HG03460 (cell line): ENCODE measurements around the gene ZNF580.

Experiments
- ATAC-seq: cut with Tn5 transposase; IDR thresholded peaks from one replicate; pipeline ENCODE4 v1.9.1; 2021; ENCODE audit not compliant: unreplicated experiment

ZNF580 gene, protein sequence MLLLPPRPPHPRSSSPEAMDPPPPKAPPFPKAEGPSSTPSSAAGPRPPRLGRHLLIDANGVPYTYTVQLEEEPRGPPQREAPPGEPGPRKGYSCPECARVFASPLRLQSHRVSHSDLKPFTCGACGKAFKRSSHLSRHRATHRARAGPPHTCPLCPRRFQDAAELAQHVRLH

DNA sequence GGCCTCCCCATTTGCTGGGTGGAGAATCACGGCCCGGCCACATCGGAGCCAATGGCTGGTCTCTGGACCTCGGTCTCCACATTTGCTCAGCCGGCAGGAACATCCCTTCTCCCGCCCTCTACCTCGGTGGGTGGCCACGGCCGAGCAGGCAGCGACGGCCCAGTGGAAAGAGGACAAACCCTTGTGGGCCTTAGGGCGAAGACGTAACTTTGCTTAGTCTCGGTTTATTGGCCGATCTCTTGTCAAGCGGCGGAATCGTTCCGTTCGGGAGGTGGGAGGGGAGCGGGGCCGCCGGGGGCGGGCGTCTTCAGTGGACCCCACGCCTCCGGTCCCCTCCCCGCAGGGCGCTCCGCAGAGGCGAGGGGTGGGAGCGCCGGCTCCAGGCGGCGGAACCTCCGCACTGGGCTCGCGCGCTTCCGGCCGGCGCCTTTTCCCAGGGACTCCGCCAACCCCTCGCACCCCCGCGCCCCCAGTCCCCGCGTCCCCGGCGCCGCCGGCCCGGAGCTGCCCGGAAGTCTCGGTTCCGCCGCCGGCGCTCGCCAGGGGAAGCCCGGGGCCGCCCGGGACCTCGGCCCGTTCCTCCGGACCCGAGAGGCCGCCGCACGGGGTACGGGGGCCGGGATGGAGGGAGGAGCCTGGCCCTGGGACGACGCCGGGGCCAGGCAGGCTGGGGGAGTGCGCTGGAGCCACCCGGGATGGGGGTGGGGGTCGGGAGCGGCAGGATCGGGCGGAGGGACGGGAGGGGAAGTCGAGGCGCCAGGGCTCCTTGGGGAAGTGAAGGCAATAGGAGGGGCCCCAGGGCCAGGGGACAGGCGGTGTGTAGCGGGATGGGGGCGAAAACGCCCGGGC, at the start of gene ZNF580:
Gene ZNF580, plus strand, starts transcription at position 426 of the 849 bp plus-strand sequence. CDS start 1,507 bp downstream, outside the sequence.
- peak; percentile 29 for ATAC-seq

DNA sequence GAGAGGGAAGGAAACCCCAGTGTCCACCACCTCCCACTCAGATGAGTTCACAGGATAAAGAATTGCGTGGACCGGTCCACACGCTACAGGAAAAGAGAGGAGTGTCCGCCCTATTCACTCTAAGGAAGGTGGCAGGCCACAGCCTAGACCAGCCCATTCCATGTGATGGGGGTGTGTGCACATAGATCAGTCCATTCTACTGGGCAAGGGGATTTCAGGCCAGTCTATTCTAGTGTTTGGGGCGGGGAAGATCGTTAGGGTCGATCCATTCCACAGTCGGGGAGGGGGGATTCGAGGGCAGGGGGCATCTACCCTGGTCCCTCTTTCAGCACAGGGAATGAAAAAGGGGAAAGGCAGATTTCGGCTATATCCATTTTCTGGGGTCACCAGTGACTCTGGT, 49.2 kb upstream of the ZNF580 start:
- no peak for ATAC-seq

DNA sequence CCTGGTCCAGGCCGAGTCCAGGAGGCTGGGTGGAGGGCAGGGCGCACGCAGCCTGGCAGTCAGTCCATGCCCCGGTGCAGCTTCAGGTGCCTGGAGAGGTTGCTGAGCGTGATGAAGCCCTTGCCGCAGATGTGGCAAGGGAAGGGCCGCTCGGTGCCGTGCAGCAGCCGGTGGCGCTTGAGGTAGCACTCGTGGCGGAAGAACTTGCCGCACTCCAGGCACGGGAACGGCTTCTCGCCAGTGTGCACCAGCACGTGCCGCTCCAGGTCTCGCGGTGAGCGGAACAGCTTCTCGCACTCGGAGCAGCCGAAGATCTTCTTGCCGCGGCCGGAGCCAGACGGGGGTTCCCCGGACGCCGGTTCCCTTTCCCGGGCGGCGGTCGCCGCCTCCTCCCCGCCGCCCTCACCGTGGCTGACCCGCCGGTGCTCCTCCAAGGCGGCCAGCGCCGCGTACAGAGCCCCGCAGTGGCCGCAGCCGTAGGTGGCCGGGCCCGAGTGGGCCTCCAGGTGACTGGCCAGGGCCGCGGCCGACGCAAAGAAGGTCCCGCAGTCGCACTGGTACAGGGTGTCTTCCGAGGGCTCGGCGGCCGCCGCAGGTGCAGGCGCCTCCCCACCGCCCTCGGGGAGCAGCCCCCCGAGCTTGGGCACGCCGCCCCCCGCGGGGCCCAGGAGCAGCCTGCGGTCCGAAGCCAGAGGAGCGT, 48.3 kb upstream of the ZNF580 start:
- ATAC-seq, result no peak

DNA sequence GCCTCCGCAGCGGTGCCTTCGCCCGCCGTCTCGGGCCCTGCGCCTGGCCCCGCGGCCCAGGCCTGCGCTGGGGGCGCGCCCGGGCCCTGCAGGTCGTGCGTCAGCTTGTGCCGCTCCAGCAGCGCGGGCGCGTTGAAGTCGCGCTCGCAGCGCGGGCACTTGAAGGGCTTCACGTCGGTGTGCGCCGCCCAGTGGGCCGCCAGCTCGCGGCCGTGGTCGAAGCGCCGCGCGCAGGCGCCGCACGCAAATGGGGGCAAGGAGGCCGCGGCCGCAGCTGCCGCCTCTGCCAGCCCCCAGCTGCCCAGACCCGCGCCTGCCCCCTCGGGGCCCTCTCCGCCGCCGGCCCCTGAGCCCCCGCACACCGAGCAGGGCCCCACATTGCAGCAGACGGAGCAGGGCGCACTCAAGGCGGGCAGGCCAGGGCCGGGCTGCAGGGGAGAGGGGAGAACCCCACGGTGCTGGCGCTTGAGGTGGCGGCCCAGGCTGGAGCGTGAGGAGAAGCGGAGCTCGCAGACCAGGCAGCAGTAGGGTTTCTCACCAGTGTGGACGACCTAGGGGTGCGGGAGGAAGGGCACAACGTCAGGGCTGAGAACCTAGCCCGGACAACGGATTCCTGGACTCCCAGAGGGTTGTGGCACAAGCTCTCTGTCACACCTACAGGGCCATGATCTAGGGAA, 47.6 kb upstream of the ZNF580 start:
- no peak for ATAC-seq

DNA sequence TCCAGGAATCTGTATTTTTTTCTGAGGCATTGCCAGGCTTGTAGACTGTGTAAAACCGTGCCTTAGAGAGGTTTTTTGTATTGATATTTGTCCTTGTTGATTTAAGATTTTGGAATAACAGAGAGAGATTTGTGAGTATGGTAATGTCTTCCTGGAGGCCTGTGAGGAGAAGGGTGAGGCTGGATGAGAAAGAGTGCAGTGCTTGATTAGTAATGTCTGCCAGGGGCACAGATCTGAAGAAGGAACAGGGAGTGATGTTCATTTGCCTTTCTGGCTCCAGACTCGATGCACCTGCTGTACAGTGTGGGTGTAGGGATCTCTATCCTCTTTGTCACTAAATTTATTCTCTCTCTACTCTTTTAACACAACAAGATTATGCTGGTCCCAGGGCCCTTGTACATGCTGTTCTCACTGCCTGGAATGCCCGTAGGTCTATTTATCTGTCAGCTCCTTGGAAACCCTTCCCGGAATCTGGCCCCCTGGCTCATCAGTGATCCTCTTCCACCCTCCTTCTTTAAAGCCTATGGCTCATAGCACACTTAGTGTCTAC, 45.7 kb upstream of the ZNF580 start:
- ATAC-seq, result no peak

DNA sequence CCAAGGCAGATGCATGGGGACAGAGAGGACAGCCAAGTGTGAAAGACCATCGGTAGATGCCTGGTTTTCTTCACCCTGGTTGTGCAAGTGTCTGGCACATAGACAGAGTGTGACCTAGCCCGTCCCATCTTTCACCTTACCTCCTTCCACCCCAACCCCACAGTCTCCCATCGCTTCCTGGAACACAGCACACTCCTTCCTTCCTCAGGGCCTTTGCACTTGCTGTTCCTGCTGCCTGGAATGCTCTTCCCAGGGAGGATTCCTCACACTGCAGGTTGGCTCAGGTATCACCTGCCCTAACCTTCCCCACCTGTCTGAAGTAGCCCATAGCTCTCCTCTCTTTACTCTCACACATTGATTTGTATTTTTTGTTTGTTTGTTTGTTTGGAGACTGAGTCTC, 44.5 kb upstream of the ZNF580 start:
- no peak for ATAC-seq

DNA sequence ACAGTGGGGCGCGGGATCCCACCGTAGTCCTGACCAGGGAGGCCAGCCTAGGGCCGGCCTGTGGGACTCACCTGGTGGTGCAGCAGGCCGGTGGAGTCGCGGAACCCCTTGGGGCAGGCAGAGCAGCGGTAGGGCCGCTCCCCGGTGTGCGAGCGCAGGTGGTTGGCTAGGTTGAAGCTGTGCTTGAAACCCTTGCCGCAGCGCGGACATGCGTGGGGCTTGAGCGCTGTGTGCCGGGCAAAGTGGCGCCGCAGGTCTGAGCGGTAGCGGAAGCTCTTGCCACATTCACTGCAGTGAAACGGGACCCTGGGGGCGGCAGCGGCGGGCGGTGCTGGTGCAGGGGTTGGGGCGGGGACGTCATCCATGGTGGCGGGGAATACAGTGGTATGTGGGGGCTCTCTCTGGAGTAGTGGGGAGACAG, 43.3 kb upstream of the ZNF580 start:
- ATAC-seq, result no peak

DNA sequence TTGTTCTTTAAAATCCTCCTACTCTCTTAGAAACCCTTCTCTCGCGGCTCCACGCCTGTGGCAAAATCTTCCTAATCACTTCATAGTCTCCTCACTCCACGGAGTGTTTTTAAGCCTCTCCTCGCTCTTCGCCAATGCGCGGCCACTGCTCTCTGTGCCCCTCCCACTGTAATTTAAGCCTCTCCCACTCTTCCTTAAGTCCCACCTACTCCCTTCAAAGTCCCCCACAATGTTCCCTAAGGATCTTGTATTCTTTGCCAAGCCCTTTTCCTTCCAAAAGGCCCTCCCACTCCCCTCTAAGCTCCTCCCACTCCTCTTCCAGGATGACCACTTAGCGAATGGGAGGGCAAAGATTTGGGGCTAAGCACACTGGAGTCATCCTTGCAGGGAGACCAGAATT, 42.8 kb upstream of the ZNF580 start:
- no peak for ATAC-seq

DNA sequence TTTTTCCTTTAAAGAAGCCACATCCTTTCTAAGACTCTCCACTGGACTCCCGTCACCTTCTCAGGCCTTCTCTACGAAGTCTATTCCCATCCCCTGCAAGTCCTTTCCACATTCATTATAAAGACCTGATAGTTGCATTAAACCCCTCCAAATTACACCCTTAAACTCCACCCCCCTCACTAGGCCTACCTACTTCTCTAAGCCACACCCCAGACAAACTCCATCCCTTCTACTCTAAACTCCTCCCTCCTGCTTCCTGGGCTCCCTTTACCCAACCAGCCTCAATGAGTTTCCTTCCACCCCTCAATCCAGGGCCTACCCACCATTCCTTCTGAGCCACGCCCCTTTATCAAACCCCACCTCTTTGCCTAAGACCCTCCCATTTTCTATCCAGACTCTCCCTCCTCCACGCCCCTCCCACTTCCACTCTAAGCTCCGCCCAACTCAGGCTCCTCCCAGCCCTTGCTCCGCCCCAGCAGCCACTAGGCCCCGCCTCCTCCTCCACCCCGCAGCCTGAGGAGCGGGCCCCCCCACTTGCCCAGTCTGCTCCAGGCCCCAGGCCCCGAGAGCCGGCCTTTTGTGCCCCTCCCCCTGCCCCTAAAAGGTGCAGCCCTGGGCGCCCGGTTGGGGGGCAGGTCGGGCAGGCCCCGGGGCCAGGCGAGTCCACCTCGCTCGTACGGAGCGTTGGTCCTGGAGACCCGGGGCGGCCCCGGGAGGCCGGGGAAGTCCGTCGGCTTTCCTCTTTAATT, 41.9 kb upstream of the ZNF580 start:
- peak; percentile 45 for ATAC-seq

DNA sequence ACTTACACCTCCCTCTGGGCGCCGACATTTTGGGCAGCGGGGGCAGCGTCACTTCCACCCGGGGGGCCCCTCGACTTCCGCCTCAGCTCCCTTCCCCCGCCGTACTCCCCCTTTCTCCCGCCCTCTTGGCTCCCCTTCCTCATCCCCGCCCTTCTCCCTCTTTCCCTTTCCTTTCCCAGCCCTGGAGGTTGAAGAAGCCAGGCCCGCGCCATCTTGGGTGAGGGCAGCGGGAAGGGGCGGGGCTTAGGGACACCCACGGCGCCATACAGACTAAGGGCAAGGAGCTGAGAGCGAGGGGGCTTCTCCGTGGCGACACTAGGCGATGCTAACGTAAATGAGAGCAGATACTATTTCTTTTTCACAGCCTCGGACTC, 41.3 kb upstream of the ZNF580 start, which contains the start of gene FIZ1:
Gene FIZ1, minus strand, starts transcription at position 50 of the 374 bp plus-strand sequence. CDS start 1,652 bp downstream, outside the sequence.
- peak; percentile 44 for ATAC-seq

DNA sequence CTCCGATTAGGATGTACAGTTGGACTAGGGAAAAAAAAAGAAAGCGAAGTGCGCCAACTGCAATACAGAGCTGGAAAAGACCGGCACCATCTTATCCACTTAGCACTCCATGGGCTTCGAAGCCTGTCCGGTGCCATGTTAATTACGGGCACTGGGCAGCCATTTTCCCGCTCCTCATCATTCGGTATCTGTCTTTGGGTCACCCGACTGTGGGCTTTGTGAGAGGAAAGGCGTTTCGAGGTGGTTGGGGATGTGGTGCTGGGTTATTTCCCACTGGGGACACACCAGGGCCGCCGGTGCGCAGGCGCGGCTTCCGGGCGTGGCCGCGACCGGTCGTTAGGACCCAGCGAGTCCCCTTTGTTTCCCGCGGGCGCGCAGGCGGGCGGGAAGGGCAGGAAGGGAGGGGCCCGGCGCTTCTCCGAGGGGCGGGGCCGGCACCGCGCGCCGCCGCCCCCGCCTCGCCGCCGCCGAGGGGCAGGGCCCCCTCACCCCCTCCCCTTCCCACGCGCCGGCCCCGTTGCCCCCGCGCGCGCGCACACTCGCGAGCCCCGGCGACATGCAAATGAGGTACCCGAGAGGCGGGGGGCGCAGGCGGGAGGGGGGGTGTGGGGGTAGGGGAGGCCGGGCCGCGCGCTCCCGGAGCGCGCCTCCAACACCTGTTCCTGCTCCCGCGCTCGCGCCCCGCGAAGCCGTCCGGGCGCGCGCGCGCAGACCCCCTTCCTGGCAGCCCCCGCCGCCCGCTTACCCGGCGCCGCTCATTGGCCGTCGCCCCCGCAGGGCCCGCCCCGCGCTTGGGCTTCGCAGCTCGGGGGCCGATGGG, 40.8 kb upstream of the ZNF580 start, which contains the start of gene ZNF524:
Gene ZNF524, plus strand, starts transcription at position 447 of the 820 bp plus-strand sequence. CDS start 1,825 bp downstream, outside the sequence.
- ATAC-seq, result peak; percentile 42

DNA sequence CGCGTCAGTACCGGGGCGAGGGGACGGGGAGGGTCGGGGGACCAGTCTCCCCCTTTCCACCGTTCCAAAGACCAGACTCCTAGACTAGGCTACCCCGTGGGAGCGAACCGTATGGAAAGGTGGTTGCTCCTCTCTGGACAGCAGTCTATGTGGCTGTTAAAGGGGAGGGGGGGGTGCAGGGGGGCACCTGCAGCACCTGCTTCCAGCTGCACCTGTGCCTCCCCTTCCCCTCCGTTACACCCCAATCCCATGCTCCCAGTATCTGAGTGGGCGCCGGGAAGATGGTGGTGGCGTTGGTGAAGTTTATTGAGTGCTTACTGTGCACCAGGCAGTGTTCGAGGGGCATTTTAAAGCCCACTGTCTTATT, 40.2 kb upstream of the ZNF580 start:
- ATAC-seq, result no peak

DNA sequence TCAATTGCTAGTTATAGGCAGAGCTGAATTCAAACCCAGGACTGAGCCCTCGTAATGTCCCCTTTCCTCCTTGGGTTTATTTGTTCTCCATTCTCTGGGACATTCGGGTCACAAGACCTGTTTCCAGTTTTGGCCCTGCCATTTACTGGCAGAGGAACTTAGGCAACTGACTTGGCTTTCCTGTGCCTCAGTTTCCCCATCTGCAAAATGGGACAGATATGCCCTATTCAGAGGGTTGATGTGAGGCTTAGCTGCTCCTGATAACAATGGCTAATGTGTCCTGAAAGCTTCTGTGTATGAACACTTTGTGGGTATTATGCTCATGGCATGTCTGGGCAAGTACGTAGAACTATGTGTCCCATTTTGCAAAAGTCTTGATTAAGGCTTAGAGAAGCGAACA, 39.7 kb upstream of the ZNF580 start:
- ATAC-seq, result no peak

DNA sequence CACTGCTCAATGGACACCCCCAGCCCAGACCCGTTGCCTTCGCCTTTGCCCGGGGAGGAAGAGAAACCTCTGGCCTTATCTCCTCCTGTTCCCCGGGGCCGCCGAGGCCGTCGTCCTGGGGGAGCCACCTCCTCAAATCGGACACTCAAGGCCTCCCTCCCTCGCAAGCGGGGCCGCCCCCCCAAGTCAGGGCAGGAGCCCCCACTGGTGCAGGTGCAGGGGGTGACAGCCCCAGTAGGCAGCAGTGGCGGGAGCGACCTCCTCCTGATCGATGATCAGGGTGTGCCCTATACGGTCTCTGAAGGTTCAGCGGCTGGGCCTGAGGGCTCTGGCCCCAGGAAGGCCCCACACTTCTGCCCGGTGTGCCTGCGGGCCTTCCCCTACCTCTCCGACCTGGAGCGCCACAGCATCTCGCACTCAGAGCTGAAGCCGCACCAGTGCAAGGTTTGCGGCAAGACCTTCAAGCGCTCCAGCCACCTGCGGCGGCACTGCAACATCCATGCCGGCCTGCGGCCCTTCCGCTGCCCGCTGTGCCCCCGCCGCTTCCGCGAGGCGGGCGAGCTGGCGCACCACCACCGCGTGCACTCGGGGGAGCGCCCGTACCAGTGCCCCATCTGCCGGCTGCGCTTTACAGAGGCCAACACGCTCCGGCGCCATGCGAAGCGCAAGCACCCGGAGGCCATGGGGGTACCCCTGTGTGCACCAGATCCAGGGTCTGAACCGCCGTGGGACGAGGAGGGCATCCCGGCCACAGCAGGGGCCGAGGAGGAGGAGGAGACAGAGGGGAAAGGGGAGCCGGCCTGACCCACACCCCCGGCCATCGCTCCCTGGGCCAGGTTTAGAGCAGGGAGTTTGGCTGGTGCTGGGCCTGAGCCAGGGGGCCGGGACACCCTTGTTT, 38.4 kb upstream of the ZNF580 start:
- ATAC-seq, result no peak

DNA sequence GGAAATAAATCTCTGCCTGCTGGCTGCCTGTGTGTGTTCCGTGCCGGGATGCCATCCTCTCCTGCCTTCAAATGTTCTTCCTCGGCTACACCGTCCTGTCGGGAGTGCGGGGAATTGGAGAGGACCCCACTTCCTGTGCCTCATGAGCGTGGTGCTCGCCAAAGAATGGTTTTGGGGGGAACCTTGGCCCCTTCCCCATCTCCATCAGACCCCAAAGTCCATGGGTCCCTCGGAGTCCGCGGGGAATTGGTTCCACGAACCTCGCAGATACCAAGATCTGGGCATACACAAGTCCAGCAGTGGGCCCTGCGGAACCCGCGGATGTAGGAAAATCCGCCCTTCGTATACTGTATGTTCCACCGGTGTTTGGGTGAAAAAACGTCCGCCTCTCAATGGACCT, 37.7 kb upstream of the ZNF580 start:
- no peak for ATAC-seq

DNA sequence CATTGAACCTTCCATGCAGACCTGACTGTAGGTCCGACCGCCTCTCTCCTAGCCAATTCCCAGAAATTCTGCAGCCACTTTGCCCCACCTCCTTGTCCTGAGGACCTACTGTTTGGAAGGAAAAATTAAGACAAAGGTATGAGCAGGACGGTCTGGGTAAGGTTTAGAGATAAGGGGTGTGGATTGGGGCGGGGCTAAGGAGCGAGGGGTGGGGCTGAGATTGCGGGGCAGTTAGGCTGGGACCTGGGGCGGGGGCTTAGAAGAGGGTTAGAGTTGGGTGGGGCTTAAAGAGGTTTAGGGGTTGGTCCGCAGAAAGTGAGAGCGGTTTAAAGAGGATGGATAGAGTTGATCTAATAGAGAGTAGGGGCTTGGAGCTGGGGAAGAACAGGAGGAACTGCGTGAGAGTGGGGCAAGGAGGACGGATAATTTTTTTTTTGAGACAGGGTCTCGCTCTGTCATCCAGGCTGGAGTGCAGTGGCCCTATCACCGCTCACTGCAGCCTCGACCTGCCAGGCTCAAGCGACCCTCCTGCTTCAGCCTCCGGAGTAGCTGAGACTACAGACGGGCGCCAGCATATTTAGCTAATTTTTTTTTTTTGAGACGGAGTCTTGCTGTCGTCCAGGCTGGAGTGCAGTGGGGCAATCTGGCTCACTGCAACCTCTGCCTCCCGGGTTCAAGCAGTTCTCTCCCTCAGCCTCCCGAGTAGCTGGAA, 37.1 kb upstream of the ZNF580 start:
- no peak for ATAC-seq

DNA sequence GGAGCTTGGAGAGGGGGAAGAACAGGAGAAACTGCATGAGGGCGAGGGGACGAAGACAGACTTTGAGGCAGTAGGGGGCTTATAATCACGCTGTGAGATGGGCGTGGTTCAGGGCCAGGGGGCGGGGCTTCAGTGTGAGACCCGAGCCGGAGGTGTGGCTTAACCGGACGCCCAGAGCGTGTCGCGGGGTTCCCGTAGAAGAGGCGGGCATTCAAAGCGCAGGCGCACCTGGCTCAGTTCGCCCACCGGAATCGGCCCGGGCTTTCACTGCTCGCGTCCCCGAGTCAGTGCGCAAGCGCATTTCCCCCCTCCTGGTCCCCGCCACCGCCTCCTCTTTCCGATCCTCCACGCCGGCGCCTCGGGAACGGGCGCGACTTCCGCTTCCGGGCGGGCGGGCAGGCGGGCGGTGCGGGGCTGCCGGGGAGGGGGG, 35.6 kb upstream of the ZNF580 start:
- ATAC-seq, result peak; percentile 67
